Activated naive CD8-positive, alpha-beta T cell treated with anti-CD3 and anti-CD28 coated beads, Interleukin-2, amount 50 U/mL, for 16 hours (primary cell): ENCODE measurements around the gene ATF6.
"Not testable (repeated sequence)": the region's sequence is repeated elsewhere in the genome, so short reads cannot be mapped to it uniquely, and the experiment has no call there.

Source experiments
- DNase-seq: peaks from one replicate; pipeline ENCODE4 v3.0.0-alpha.2; 2020; ENCODE audit warnings: low read depth, low spot score

Gene ATF6

GRCh38 chr1:161832299-161832907 lies 66.3 kb downstream of the ATF6 start:
- DNase-seq: not testable (repeated sequence)

DNA sequence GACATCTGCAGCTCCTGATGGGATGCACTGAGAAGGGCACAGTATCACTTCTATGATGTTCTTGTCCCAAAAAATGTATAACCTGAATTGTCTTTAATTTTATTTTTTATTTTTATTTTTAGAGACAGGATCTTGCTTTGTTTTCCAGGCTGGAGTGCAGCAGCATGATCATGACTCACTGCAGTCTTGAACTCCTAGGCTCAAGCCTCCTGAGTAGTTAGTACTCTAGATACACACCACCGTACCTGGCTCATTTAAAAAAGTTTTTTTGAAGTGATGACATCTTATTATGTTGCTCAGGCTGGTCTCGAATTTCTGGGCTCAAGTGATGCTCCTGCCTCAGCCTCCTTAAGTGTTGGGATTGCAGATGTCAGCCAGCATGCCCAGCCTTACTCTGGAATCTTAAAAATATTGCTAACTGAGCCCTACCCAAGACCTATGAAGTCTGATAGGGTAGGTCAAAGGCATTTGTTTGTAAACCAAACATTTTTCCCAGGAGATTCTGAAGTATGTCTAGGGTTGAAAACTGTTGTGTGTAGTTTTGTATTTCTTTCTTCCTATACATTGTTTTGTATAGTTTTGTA lies 68.9 kb downstream of the ATF6 start:
- no peak for DNase-seq

GRCh38 chr1:161836018-161836417 lies 69.9 kb downstream of the ATF6 start:
- DNase-seq: no peak

DNA sequence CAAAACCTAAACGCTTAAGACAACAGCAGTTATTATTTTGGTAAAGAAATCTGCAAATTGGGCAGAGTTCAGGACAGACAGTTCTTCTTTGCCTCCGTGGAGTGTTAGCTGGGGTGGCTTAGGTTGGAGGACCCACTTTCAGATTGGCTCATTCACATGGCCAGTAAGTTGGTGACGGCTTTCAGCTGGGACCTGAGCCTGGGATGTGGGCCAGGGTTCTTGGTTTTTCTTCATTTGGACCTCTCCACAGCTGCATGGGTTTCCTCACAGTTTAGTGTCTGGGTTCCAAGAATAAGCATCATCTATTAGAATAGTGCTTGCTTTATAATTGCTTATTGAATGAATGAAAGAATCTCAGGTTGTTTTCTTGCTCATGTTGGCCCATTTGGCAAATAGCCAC lies 72.2 kb downstream of the ATF6 start:
- no peak for DNase-seq

DNA sequence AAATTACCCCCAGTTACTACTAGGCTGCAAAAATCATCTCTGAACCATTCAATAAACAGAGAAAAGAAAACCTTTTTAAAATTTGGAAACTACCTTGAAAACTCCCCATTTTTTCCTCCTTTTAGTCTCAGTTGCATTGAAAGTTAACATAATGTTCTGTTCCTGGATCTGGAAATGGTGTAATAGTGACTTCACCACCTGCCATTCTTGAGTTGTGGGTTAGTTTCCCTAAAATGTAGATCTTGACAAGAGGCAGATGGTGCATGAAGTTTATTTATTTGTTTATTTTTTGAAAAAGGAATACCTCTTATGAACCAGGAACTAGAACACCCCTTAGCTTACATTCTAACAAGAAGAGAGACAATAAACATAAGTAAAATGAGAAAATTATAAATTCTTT lies 72.8 kb downstream of the ATF6 start:
- no peak for DNase-seq

DNA sequence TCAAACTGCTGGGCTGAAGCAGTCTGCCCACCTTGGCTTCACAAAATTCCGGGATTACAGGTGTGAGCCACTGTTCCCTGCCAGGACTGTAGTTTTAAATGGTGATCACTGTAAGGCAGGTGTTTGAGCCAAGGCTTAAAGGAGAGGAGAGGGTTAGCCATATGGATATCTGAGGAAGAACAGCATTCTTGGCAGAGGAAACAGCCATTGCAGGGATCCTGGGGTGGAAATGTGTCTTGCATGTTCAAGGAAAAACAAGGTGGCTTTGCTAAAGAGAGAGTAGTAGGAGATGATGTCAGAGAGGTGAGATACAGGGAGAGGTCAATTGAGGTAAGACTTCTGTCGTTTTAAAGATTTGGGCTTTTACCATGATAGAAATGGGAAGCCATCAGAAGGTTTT lies 73.5 kb downstream of the ATF6 start:
- DNase-seq: no peak

GRCh38 chr1:161840363-161840762 lies 74.2 kb downstream of the ATF6 start:
- DNase-seq: no peak

GRCh38 chr1:161843156-161843555 lies 77.0 kb downstream of the ATF6 start:
- no peak for DNase-seq

DNA sequence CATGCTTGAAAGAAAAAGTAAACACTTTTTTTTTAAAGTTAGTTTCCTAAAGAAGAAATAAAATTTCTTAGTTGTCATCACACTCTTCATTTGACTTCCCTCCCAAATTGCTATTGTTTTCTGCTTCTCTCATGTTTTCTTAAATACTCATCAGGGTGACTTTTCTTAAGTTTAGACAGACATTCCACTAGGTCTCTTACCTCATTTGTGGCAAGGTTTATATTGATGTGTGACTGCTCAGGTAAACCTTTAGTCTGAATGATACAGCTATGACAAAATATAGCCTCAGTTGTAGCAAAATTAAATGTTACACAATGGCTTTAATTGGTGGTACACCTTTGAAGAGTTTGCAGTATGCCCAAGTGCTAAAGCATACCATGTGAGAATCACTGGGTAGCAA lies 78.6 kb downstream of the ATF6 start:
- no peak for DNase-seq

- no peak for DNase-seq
Observed at GRCh38 chr1:161848676-161849075, 82.6 kb downstream of the ATF6 start.

GRCh38 chr1:161849518-161849917 lies 83.4 kb downstream of the ATF6 start:
- no peak for DNase-seq

DNA sequence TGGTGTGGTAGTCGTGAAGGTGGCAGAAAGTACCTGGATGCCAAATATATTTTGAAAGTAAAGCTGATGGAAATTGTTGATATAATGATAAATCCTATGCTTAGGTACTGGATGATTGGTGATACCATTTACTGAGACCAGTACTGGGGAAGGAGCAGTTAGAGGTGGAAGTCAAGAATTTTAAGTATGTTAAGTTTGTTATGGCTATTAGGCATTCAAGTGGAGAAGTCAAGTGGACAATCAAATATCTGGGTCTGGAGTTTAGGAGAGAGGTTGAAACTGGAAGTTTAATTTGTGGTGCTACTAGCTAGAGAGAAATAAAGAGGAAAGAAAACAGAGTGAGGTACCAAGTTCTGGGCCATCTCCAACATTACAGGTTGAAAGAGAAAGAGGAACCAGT lies 89.1 kb downstream of the ATF6 start:
- no peak for DNase-seq

GRCh38 chr1:161858271-161858670 lies 92.2 kb downstream of the ATF6 start:
- no peak for DNase-seq

DNA sequence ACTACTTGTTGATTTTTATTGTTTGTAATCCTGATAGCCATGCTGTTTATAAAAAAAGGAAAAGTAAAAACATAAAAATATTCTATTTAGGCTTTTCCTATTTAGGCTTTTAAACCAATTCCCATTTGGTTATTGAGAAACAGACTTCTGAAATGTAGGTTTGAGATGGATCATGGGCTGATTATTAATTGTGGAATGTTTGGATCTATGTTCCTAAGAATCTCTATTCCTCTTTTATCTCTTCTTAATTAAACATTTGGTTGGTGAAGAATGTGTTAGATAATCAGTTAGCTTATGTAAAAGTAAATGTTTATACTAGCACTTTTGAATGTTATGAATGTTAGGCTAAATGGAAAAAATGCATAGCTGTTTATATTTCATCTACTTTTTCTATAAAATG lies 97.4 kb downstream of the ATF6 start:
- DNase-seq: no peak

GRCh38 chr1:161864577-161864976 lies 98.5 kb downstream of the ATF6 start:
- DNase-seq: no peak

- DNase-seq: no peak
Observed at GRCh38 chr1:161866241-161866640, 100.1 kb downstream of the ATF6 start.

GRCh38 chr1:161868832-161869231 lies 102.7 kb downstream of the ATF6 start:
- no peak for DNase-seq

DNA sequence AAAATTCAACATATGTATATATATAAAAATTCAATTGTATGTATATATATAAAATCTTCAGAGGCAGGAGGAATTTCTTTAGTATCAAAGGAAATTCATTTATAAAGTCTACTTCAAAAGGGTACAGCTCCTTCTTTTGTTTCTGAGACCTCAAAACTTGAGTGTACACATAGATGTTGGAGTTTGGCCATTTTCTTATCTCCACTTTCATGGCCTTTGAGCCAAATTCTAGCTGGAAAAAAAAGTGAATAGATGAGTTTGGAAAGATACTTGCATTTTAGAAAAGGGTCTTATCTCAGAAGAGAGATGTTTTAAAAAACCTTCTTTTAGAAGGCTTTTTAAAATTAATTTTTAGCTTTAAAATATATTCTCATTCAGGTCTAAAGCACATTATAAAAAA lies 103.2 kb downstream of the ATF6 start:
- DNase-seq: no peak

- DNase-seq: no peak
Observed at GRCh38 chr1:161872506-161872905, 106.4 kb downstream of the ATF6 start.

- no peak for DNase-seq
Observed at GRCh38 chr1:161879261-161879660, 113.1 kb downstream of the ATF6 start.

DNA sequence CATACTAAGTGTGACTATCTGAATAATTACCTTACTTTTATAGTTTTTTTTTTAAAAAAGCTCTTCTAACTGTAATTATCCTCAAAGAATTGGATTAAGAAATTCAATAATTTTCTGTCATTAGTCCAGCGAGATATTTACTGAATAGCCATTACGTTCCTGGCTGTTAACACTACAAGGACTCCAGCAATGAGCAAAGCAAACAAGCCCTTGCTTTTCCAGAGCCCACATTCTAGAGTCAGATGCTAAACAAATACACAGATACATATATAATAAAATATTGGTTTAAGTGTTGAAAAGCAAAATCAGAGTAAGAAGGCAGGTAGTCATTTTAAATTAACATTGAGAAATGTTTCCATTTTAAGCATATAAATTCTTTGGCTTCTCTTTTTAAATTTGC lies 118.4 kb downstream of the ATF6 start:
- DNase-seq: no peak

DNA sequence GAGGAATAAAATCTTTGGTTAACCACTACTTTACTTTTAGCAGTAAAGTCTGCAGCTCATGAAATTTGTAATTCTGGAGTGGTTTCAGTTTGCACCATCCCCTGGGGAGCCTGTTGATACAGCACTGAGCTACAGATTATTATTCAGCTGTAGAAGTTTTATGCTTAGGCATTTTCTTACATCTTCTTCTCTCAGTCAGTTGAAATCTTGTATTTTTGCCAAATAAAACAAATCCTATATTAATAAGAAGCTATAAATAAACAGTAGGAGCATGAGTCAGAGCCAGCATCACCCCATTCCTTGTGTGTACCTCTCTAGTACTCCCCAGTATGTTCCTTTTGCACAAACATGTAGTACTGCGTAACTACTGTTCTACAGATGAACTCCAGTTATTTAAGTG lies 118.9 kb downstream of the ATF6 start:
- DNase-seq: no peak

DNA sequence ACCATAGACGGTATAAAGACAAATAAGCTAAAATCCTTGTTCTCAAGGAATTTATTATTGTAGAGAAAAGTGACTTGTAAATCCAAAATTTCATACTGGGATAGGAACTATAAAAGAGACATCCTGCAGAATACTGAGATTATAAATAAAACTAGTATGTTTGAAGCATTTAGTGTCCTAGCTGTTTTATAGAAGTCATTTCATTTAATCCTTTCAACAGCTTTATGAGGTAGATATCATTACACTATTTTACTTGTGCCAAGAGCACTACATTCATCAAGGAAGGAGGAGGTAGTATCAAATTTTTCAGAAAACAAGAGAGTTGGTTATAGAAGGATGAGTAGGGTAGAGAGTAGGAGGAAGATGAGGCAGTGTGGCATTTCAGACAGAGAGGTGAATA lies 119.6 kb downstream of the ATF6 start:
- no peak for DNase-seq

GRCh38 chr1:161886589-161886988 lies 120.5 kb downstream of the ATF6 start:
- no peak for DNase-seq
